H9 (cell line): Measurements from ENCODE around the gene RORB. TPM values are rescaled to one million over a fixed set of nuclear protein-coding genes. Genes with fewer than 3 reads are reported as not detected.

Source experiments
- DNase-seq: peaks from one replicate; pipeline ENCODE4 v3.0.0-alpha.2; 2017
- H2AFZ ChIP-seq: one replicate; pipeline ENCODE4 v1.6.1; 2013; ENCODE audit warnings: mild to moderate bottlenecking, low read length, control low read depth, moderate library complexity
- H2AK5ac ChIP-seq: 2 replicates; pipeline ENCODE4 v1.6.1; 2013; ENCODE audit warnings: low read length, control low read depth, mixed read lengths; ENCODE audit not compliant: insufficient read length
- H2BK120ac ChIP-seq: one replicate; pipeline ENCODE4 v1.6.1; 2013; ENCODE audit warnings: low read depth, mild to moderate bottlenecking, low read length, control low read depth, inconsistent platforms; ENCODE audit not compliant: poor library complexity, severe bottlenecking
- H2BK12ac ChIP-seq: 2 replicates; pipeline ENCODE4 v1.6.1; 2013; ENCODE audit warnings: low read length, control low read depth, mixed read lengths, low read depth; ENCODE audit not compliant: insufficient read length
- H2BK15ac ChIP-seq: 2 replicates; pipeline ENCODE4 v1.6.1; 2013; ENCODE audit warnings: low read depth, low read length, control low read depth
- H2BK20ac ChIP-seq: one replicate; pipeline ENCODE4 v1.6.1; 2013; ENCODE audit warnings: low read depth, mild to moderate bottlenecking, low read length, control low read depth, inconsistent platforms; ENCODE audit not compliant: poor library complexity, severe bottlenecking
- H2BK5ac ChIP-seq: 2 replicates; pipeline ENCODE4 v1.6.1; 2013; ENCODE audit warnings: low read length, control low read depth, mixed read lengths; ENCODE audit not compliant: insufficient read length
- H3K14ac ChIP-seq: 2 replicates; pipeline ENCODE4 v1.6.1; 2013; ENCODE audit warnings: low read length, control low read depth; ENCODE audit not compliant: insufficient read depth
- H3K18ac ChIP-seq: 2 replicates; pipeline ENCODE4 v1.6.1; 2013; ENCODE audit warnings: low read depth, mild to moderate bottlenecking, mixed read lengths, low read length, control low read depth; ENCODE audit not compliant: insufficient read length
- H3K23ac ChIP-seq: 2 replicates; pipeline ENCODE4 v1.6.1; 2013; ENCODE audit warnings: low read length, control low read depth, mixed read lengths, low read depth; ENCODE audit not compliant: insufficient read length
- H3K23me2 ChIP-seq: 2 replicates; pipeline ENCODE4 v1.6.1; 2013; ENCODE audit warnings: low read depth, mild to moderate bottlenecking, mixed read lengths, low read length, control low read depth; ENCODE audit not compliant: insufficient read length, poor library complexity, severe bottlenecking
- H3K27ac ChIP-seq: 2 replicates; pipeline ENCODE4 v1.5.1; 2013; ENCODE audit warnings: low read length, control low read depth, mixed read lengths, low read depth; ENCODE audit not compliant: insufficient read length
- H3K27me3 ChIP-seq: 2 replicates; pipeline ENCODE4 v1.6.1; 2013; ENCODE audit warnings: low read length, control low read depth, inconsistent platforms; ENCODE audit not compliant: insufficient read depth
- H3K4ac ChIP-seq: 2 replicates; pipeline ENCODE4 v1.6.1; 2013; ENCODE audit warnings: low read depth, mild to moderate bottlenecking, control low read depth, inconsistent platforms, low read length, moderate library complexity
- H3K4me1 ChIP-seq: 2 replicates; pipeline ENCODE4 v1.6.1; 2013; ENCODE audit warnings: low read length, control low read depth, inconsistent platforms; ENCODE audit not compliant: insufficient read depth
- H3K4me2 ChIP-seq: 2 replicates; pipeline ENCODE4 v1.6.1; 2013; ENCODE audit warnings: low read length, control low read depth, mixed read lengths; ENCODE audit not compliant: insufficient read length, insufficient read depth
- H3K56ac ChIP-seq: 2 replicates; pipeline ENCODE4 v1.6.1; 2013; ENCODE audit warnings: low read depth, mild to moderate bottlenecking, mixed read lengths, low read length, control low read depth; ENCODE audit not compliant: insufficient read length
- H3K79me1 ChIP-seq: 2 replicates; pipeline ENCODE4 v1.6.1; 2013; ENCODE audit warnings: low read depth, mild to moderate bottlenecking, moderate library complexity, low read length, control low read depth, inconsistent platforms; ENCODE audit not compliant: insufficient read depth, poor library complexity, severe bottlenecking
- H3K79me2 ChIP-seq: 2 replicates; pipeline ENCODE4 v1.6.1; 2013; ENCODE audit warnings: low read length, control low read depth, inconsistent platforms; ENCODE audit not compliant: insufficient read depth
- H3K9ac ChIP-seq: 2 replicates; pipeline ENCODE4 v1.6.1; 2013; ENCODE audit warnings: low read length, control low read depth, mixed read lengths; ENCODE audit not compliant: insufficient read length; ENCODE audit errors: extremely low read depth
- H3K9me3 ChIP-seq: one replicate; pipeline ENCODE4 v1.6.1; 2013; ENCODE audit warnings: low read depth, low read length, inconsistent platforms; ENCODE audit not compliant: control insufficient read depth
- H3T11ph ChIP-seq: one replicate; pipeline ENCODE4 v1.6.1; 2013; ENCODE audit warnings: mild to moderate bottlenecking, low read length, control low read depth, inconsistent platforms
- H4K20me1 ChIP-seq: one replicate; pipeline ENCODE4 v1.6.1; 2013; ENCODE audit not compliant: control insufficient read depth, insufficient read length, insufficient read depth
- H4K5ac ChIP-seq: 2 replicates; pipeline ENCODE4 v1.6.1; 2013; ENCODE audit warnings: low read depth, mild to moderate bottlenecking, mixed read lengths, low read length, control low read depth; ENCODE audit not compliant: insufficient read length
- H4K8ac ChIP-seq: replicated peaks from 2 replicates; pipeline ENCODE4 v1.6.1; 2013; ENCODE audit warnings: low read length, control low read depth, mixed read lengths, low read depth; ENCODE audit not compliant: insufficient read length
- H4K91ac ChIP-seq: 2 replicates; pipeline ENCODE4 v1.6.1; 2013; ENCODE audit warnings: low read depth, mild to moderate bottlenecking, moderate library complexity, mixed read lengths, low read length, control low read depth; ENCODE audit not compliant: insufficient read length
- H3K27ac Mint-ChIP-seq, 3 experiments: 2 replicates in 2 of 3; 3 replicates in 1 of 3; pipeline ENCODE4 v1.8.0; 2020 to 2021; ENCODE audit warnings: mixed read lengths in 3 of 3, mild to moderate bottlenecking in 1 of 3, moderate library complexity in 1 of 3
- H3K27me3 Mint-ChIP-seq: 2 replicates; pipeline ENCODE4 v1.8.0; 2021; ENCODE audit warnings: low read depth, mild to moderate bottlenecking, moderate library complexity, mixed read lengths
- H3K36me3 Mint-ChIP-seq, 3 experiments: 2 replicates in 2 of 3; 3 replicates in 1 of 3; pipeline ENCODE4 v1.8.0; 2020 to 2021; ENCODE audit warnings: low read depth in 3 of 3, mixed read lengths in 3 of 3; ENCODE audit not compliant: insufficient read depth in 1 of 3
- H3K4me1 Mint-ChIP-seq, 2 experiments: 2 replicates each; pipeline ENCODE4 v1.8.0; 2020; ENCODE audit warnings: mixed read lengths in 2 of 2
- H3K4me3 Mint-ChIP-seq, 2 experiments: 2 replicates in 1 of 2; 3 replicates in 1 of 2; pipeline ENCODE4 v1.8.0; 2020 to 2021; ENCODE audit warnings: mild to moderate bottlenecking in 2 of 2, mixed read lengths in 2 of 2, moderate library complexity in 1 of 2
- H3K9me3 Mint-ChIP-seq, 2 experiments: 2 replicates in 1 of 2; 3 replicates in 1 of 2; pipeline ENCODE4 v1.8.0; 2020; ENCODE audit warnings: mild to moderate bottlenecking in 2 of 2, mixed read lengths in 2 of 2, moderate library complexity in 1 of 2
- WGBS: extraction: QIAGEN DNeasy Blood & Tissue Kit; methylation state at CpG from one replicate; pipeline ENCODE4 v1.1.7; 2013; ENCODE audit warnings: missing lambda C conversion rate, low lambda C conversion rate, mixed read lengths; ENCODE audit not compliant: insufficient read length; ENCODE audit errors: extremely low coverage; 5-methylcytosine and 5-hydroxymethylcytosine counted together
- total RNA-seq: library from RNA; stranded (reverse); gene quantifications from 2 replicates; pipeline ENCODE4 v1.2.1, GENCODE V29; 2021
- TF ChIP-seq, protein P1 (sequence below): fragments of 200-600 bp; sonication (generic); conservative IDR thresholded peaks from 3 replicates; pipeline ENCODE4 v1.8.0; 2021; ENCODE audit warnings: antibody characterized with exemption, mild to moderate bottlenecking

Gene RORB
- total RNA-seq, 1 experiment from 2014 or later: 0.31 TPM

DNA sequence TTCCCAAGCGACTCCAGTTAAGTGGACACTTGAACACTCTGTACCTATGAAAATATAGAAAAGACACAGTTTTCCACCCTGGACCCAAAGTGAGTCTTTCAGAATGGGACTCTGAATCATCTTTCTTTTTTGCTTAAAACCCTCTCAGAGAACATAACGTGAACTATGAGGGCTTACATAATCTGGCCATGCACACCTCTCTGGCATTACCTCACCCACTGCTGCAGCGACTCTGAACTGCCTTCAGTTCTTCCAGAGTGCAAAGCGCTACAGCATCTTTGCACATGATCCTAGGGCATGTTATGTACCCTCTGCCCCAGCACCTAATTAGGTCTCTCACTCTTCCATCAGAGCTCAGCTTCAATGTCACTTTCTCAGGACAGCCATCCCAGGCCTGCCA, 186.2 kb downstream of the RORB start:
- no peak overlapping the region for H2BK5ac ChIP-seq
- DNase-seq: no peak
- no peak overlapping the region for H2BK12ac ChIP-seq
- TF ChIP-seq, protein P1, sequence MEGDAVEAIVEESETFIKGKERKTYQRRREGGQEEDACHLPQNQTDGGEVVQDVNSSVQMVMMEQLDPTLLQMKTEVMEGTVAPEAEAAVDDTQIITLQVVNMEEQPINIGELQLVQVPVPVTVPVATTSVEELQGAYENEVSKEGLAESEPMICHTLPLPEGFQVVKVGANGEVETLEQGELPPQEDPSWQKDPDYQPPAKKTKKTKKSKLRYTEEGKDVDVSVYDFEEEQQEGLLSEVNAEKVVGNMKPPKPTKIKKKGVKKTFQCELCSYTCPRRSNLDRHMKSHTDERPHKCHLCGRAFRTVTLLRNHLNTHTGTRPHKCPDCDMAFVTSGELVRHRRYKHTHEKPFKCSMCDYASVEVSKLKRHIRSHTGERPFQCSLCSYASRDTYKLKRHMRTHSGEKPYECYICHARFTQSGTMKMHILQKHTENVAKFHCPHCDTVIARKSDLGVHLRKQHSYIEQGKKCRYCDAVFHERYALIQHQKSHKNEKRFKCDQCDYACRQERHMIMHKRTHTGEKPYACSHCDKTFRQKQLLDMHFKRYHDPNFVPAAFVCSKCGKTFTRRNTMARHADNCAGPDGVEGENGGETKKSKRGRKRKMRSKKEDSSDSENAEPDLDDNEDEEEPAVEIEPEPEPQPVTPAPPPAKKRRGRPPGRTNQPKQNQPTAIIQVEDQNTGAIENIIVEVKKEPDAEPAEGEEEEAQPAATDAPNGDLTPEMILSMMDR: no peak
- no peaks in the 10 kb centered on the region for H3K27me3 ChIP-seq
- H3K4ac ChIP-seq: no peak overlapping the region
- no peak overlapping the region for H4K91ac ChIP-seq
- Mint-ChIP-seq H3K27me3 (no peaks in the 10 kb centered on the region), H3K36me3 (no peaks in the 10 kb centered on the region; a peak in 1 of 7 replicates), H3K4me1 (no peaks in the 10 kb centered on the region; a peak in 1 of 4 replicates), H3K4me3 (no peak overlapping the region), H3K9me3 (no peaks in the 10 kb centered on the region), H3K27ac (no peak overlapping the region)
- H3K79me2 ChIP-seq: no peaks in the 10 kb centered on the region
- H3K4me2 ChIP-seq: no peak overlapping the region
- H3K79me1 ChIP-seq: no peaks in the 10 kb centered on the region
- no peaks in the 10 kb centered on the region for H3K9me3 ChIP-seq
- peak overlapping the region; percentile 53 for H4K8ac ChIP-seq
- H3T11ph ChIP-seq: no peak overlapping the region
- H3K18ac ChIP-seq: no peak overlapping the region
- no peak overlapping the region for H3K9ac ChIP-seq
- H4K20me1 ChIP-seq: no peaks in the 10 kb centered on the region
- no peaks in the 10 kb centered on the region for H3K23me2 ChIP-seq
- no CpG with 5 or more reads among the region's 4 CpGs for WGBS
- H3K27ac ChIP-seq: no peak overlapping the region
- no peak overlapping the region for H2BK20ac ChIP-seq
- no peak overlapping the region for H3K56ac ChIP-seq
- no peak overlapping the region for H2BK120ac ChIP-seq
- H3K14ac ChIP-seq: peak overlapping the region; percentile 57; the same call in 1 of the 2 replicates
- no peak overlapping the region for H4K5ac ChIP-seq
- H2BK15ac ChIP-seq: no peak overlapping the region
- H3K4me1 ChIP-seq: no peaks in the 10 kb centered on the region
- H2AFZ ChIP-seq: no peak overlapping the region
- no peak overlapping the region for H2AK5ac ChIP-seq
- no peak overlapping the region for H3K23ac ChIP-seq
